GM12892 (cell line): Measurements from ENCODE around the gene PTTG1IP.

Experiments
- POLR2A ChIP-seq: IDR thresholded peaks from 2 replicates; pipeline ENCODE4 v1.6.1; 2011; ENCODE audit warnings: low read depth, low read length, control low read depth
- TAF1 ChIP-seq: IDR thresholded peaks from 2 replicates; pipeline ENCODE4 v1.6.1; 2011; ENCODE audit warnings: low read depth, mild to moderate bottlenecking, control low read depth, low read length, borderline replicate concordance

GRCh38 chr21:44849616-44850130 is 23.8 kb downstream of the PTTG1IP start:
- TF ChIP-seq POLR2A: no peak
- no peak for TF ChIP-seq TAF1
